DOHH2 (cell line): ENCODE measurements around the gene ARAP1.

Experiments
- H3F3A ChIP-seq: fragments of 200-600 bp; sonication (generic), shearing (Covaris generic); 2 replicates; pipeline ENCODE4 v1.6.0; 2016; ENCODE audit warnings: antibody characterized with exemption, mild to moderate bottlenecking; ENCODE audit not compliant: control insufficient read depth, insufficient read depth
- H3K27ac ChIP-seq: fragments of 200-600 bp; sonication (generic); 2 replicates; pipeline ENCODE4 v1.5.1; 2014; ENCODE audit warnings: low read depth, mild to moderate bottlenecking, low read length, moderate library complexity
- H3K27me3 ChIP-seq: fragments of 200-600 bp; sonication (generic); 2 replicates; pipeline ENCODE4 v1.6.1; 2014; ENCODE audit warnings: mild to moderate bottlenecking, low read length, mixed read lengths; ENCODE audit not compliant: control insufficient read depth
- H3K36me3 ChIP-seq: fragments of 200-600 bp; sonication (generic); 2 replicates; pipeline ENCODE4 v1.6.1; 2014; ENCODE audit warnings: mild to moderate bottlenecking, low read length, moderate library complexity, mixed read lengths; ENCODE audit not compliant: control insufficient read depth
- H3K4me1 ChIP-seq: fragments of 200-600 bp; sonication (generic); 2 replicates; pipeline ENCODE4 v1.6.1; 2014; ENCODE audit warnings: mild to moderate bottlenecking, low read length, mixed read lengths; ENCODE audit not compliant: control insufficient read depth
- H3K4me2 ChIP-seq: fragments of 200-600 bp; sonication (generic); 2 replicates; pipeline ENCODE4 v1.6.0; 2014; ENCODE audit warnings: mild to moderate bottlenecking, low read length, moderate library complexity
- H3K4me3 ChIP-seq: fragments of 200-600 bp; sonication (generic); 2 replicates; pipeline ENCODE4 v1.5.1; 2014; ENCODE audit warnings: mild to moderate bottlenecking, low read length, mixed read lengths
- H3K79me2 ChIP-seq: fragments of 200-600 bp; sonication (generic); 2 replicates; pipeline ENCODE4 v1.6.1; 2014; ENCODE audit warnings: mild to moderate bottlenecking, low read length, mixed read lengths; ENCODE audit not compliant: control insufficient read depth
- H3K9me2 ChIP-seq: fragments of 200-600 bp; sonication (generic); replicated peaks from 2 replicates; pipeline ENCODE4 v1.6.1; 2014; ENCODE audit warnings: mild to moderate bottlenecking, low read length, mixed read lengths; ENCODE audit not compliant: control insufficient read depth
- H3K9me3 ChIP-seq: fragments of 200-600 bp; sonication (generic); 2 replicates; pipeline ENCODE4 v1.6.1; 2014; ENCODE audit warnings: antibody characterized with exemption, low read length, mixed read lengths; ENCODE audit not compliant: control insufficient read depth, insufficient read depth
- H4K20me1 ChIP-seq: fragments of 200-600 bp; sonication (generic); 2 replicates; pipeline ENCODE4 v1.6.0; 2014; ENCODE audit warnings: low read depth, mild to moderate bottlenecking, antibody characterized with exemption, low read length, moderate library complexity; ENCODE audit not compliant: control insufficient read depth, insufficient read depth
- CTCF ChIP-seq: fragments of 200-600 bp; sonication (generic); IDR thresholded peaks from one replicate; pipeline ENCODE4 v1.5.1; 2014; ENCODE audit warnings: antibody characterized with exemption, mild to moderate bottlenecking, low read depth, low read length; ENCODE audit not compliant: poor library complexity, severe bottlenecking
- EZH2phosphoT487 ChIP-seq: fragments of 200-600 bp; sonication (generic); IDR thresholded peaks from 2 replicates; pipeline ENCODE4 v1.6.1; 2017; ENCODE audit warnings: borderline replicate concordance, mild to moderate bottlenecking, antibody characterized with exemption, low read length, moderate library complexity, mixed read lengths

The ARAP1 gene

DNA sequence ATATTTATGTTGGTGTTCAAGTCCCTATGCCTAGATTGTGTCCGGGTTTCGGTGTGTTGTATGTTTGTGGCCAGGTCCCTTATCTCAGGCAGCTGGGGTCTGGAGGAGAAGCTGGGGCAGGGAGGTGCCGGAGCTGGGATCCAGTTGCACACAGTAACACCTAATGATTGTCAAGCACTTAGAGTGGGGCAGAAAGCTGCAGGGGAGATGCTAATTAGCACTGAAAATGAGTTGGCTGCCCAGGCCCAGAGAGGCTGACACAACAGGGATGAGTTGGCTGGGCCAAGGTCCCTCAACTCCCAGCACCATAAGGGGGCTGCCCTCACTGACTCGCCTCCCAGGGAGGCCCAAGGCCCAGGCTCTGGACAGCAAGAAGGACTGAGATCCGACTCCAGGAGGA lies 90.2 kb downstream of the ARAP1 start:
- H3K36me3 ChIP-seq = no peaks in the 10 kb centered on the region
- no peaks in the 10 kb centered on the region for H4K20me1 ChIP-seq
- peaks cover 1% of the 10 kb centered on the region; the same call in 1 of the 2 replicates for H3K9me3 ChIP-seq
- H3K4me3 ChIP-seq = no peak overlapping the region
- H3K4me1 ChIP-seq = no peaks in the 10 kb centered on the region
- no peak overlapping the region for H3K4me2 ChIP-seq
- no peak overlapping the region for H3K27ac ChIP-seq
- TF ChIP-seq CTCF (no peak), EZH2phosphoT487 (no peak)
- H3K27me3 ChIP-seq = peaks cover 9% of the 10 kb centered on the region; the same call in 1 of the 2 replicates
- H3K79me2 ChIP-seq = no peaks in the 10 kb centered on the region
- no peaks in the 10 kb centered on the region for H3F3A ChIP-seq
- no peaks in the 10 kb centered on the region for H3K9me2 ChIP-seq

DNA sequence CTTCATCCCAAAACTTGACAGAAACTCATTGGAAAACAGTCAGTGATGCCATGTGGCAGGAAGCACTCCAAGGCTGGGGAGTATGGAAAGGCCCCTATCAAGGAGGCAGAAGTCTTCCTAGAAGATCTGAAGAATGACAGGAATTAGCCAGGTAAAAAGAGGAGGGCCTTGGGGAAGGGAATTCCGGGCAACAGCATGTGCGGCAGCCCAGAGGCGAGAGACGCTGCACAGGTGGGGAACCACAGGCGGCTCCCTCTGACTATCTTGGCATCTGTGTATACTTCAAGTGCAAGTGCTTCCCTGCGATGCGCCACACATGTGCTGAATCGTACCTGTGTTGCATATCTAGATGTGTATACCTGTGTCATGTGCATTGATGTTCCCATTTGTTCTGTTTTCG lies 90.7 kb downstream of the ARAP1 start:
- Histone ChIP-seq H3K27ac (no peak overlapping the region), H3K27me3 (peaks cover 9% of the 10 kb centered on the region; the same call in 1 of the 2 replicates), H3K4me2 (no peak overlapping the region), H4K20me1 (no peaks in the 10 kb centered on the region), H3K4me1 (no peaks in the 10 kb centered on the region), H3K9me3 (no peaks in the 10 kb centered on the region), H3K36me3 (no peaks in the 10 kb centered on the region), H3K4me3 (no peak overlapping the region), H3F3A (no peaks in the 10 kb centered on the region), H3K79me2 (no peaks in the 10 kb centered on the region), H3K9me2 (no peaks in the 10 kb centered on the region)
- no peak for TF ChIP-seq CTCF
- no peak for TF ChIP-seq EZH2phosphoT487

GRCh38 chr11:72658989-72659640 lies 93.1 kb downstream of the ARAP1 start:
- Histone ChIP-seq H3K9me3 (no peaks in the 10 kb centered on the region), H3K4me2 (no peak overlapping the region), H3K9me2 (no peaks in the 10 kb centered on the region), H3K4me3 (no peak overlapping the region), H3F3A (no peaks in the 10 kb centered on the region), H3K27ac (no peak overlapping the region), H3K27me3 (peaks cover 9% of the 10 kb centered on the region; the same call in 1 of the 2 replicates), H3K79me2 (no peaks in the 10 kb centered on the region), H3K36me3 (no peaks in the 10 kb centered on the region), H3K4me1 (no peaks in the 10 kb centered on the region), H4K20me1 (no peaks in the 10 kb centered on the region; the same call in 1 of the 2 replicates)
- TF ChIP-seq EZH2phosphoT487 = no peak
- TF ChIP-seq CTCF = no peak
